Epithelial cell of esophagus (primary cell): ENCODE results near the gene EOLA1.
"Not testable (repeated sequence)": the region's sequence is repeated elsewhere in the genome, so short reads cannot be mapped to it uniquely, and the experiment has no call there.

Experiments used
- DNase-seq: peaks from one replicate; pipeline ENCODE4 v3.0.0; 2010; ENCODE audit warnings: low read depth
- H3K4me3 ChIP-seq: 2 replicates; pipeline ENCODE4 v1.5.1; 2011; ENCODE audit warnings: mild to moderate bottlenecking, low read length, control low read depth
- CTCF ChIP-seq: IDR thresholded peaks from 2 replicates; pipeline ENCODE4 v1.5.1; 2011; ENCODE audit warnings: low read depth, mild to moderate bottlenecking, low read length, control low read depth, inconsistent platforms; ENCODE audit not compliant: insufficient read depth; ENCODE audit errors: missing control alignments

Gene EOLA1

GRCh38 chrX:149527705-149528104 is 13.1 kb upstream of the EOLA1 start:
- TF ChIP-seq CTCF: peak; percentile 68
- no peak overlapping the region for H3K4me3 ChIP-seq
- DNase-seq: peak; percentile 49

- no peak for DNase-seq
- TF ChIP-seq CTCF: no peak
- no peak overlapping the region for H3K4me3 ChIP-seq
Observed at GRCh38 chrX:149528381-149528780, 12.4 kb upstream of the EOLA1 start.

- TF ChIP-seq CTCF: no peak
- DNase-seq: no peak
Observed at GRCh38 chrX:149531599-149531998, 9.2 kb upstream of the EOLA1 start.

GRCh38 chrX:149532868-149533267 is 7.9 kb upstream of the EOLA1 start:
- not testable (repeated sequence) for H3K4me3 ChIP-seq, DNase-seq

More at GRCh38 chrX:149531599-149531998, 9.2 kb upstream of the EOLA1 start:
- H3K4me3 ChIP-seq: no peak overlapping the region

- not testable (repeated sequence) for DNase-seq, H3K4me3 ChIP-seq
Observed at GRCh38 chrX:149533999-149534398, 6.8 kb upstream of the EOLA1 start.

GRCh38 chrX:149534926-149535602 is 5.7 kb upstream of the EOLA1 start:
- H3K4me3 ChIP-seq, DNase-seq: not testable (repeated sequence)

- not testable (repeated sequence) for H3K4me3 ChIP-seq, DNase-seq
Observed at GRCh38 chrX:149537474-149537873, 3.3 kb upstream of the EOLA1 start.

- no peak for TF ChIP-seq CTCF
- peak; percentile 94 for DNase-seq
- peak overlapping the region; percentile 53 for H3K4me3 ChIP-seq
Observed at GRCh38 chrX:149539283-149540130, 1.3 kb upstream of the EOLA1 start.

GRCh38 chrX:149540131-149540620 is 636 bp upstream of the EOLA1 start:
- peak; percentile 90 for DNase-seq
- H3K4me3 ChIP-seq: peak overlapping the region; percentile 61
- TF ChIP-seq CTCF: no peak
